Gastrocnemius medialis (tissue), 4 donors: ENCODE results near the gene NBPF1. TPM values are rescaled to one million over a fixed set of nuclear protein-coding genes. Genes with fewer than 3 reads are reported as not detected.
"Not testable (repeated sequence)": the region's sequence is repeated elsewhere in the genome, so short reads cannot be mapped to it uniquely, and the experiment has no call there.

ENCODE experiments used
- ATAC-seq, 2 donors: fragments of 150-250 bp; one replicate each; pipeline ENCODE4 v1.9.1; 2016
- DNase-seq, 2 donors: peaks; one replicate each; pipeline ENCODE4 v3.0.0-alpha.2; 2019
- H3K27ac ChIP-seq, 4 donors: fragments of 200-600 bp; sonication (generic); 1 replicate in 1 of 4; 2 replicates in 3 of 4; pipeline ENCODE4 v1.5.1; 2016 to 2018; ENCODE audit warnings: mild to moderate bottlenecking in 2 of 4, moderate library complexity in 1 of 4
- H3K27me3 ChIP-seq, 3 donors: fragments of 200-600 bp; sonication (generic) in 2 of 3; 1 replicate in 1 of 3; 2 replicates in 2 of 3; pipeline versions ENCODE4 v1.5.1 to v1.6.0; 2016 to 2019; ENCODE audit warnings: mild to moderate bottlenecking in 1 of 3, moderate library complexity in 1 of 3
- H3K36me3 ChIP-seq, 2 donors: fragments of 200-600 bp; sonication (generic) in 1 of 2; one replicate each; pipeline ENCODE4 v1.5.1; 2017 to 2018
- H3K4me1 ChIP-seq, 2 donors: fragments of 200-600 bp; sonication (generic) in 1 of 2; one replicate each; pipeline ENCODE4 v1.5.1; 2016 to 2017; ENCODE audit warnings: mild to moderate bottlenecking in 2 of 2
- H3K4me3 ChIP-seq, 4 donors: fragments of 200-600 bp; sonication (generic) in 3 of 4; 1 replicate in 1 of 4; 2 replicates in 3 of 4; pipeline ENCODE4 v1.5.1; 2016 to 2019; ENCODE audit warnings: mild to moderate bottlenecking in 2 of 4
- H3K9me3 ChIP-seq, 3 donors: fragments of 200-600 bp; sonication (generic) in 2 of 3; 1 replicate in 1 of 3; 2 replicates in 2 of 3; pipeline ENCODE4 v1.5.1; 2016 to 2019
- CTCF ChIP-seq, 5 experiments: fragments of 450-650 bp in 3 of 5; fragments of 200-600 bp in 2 of 5; sonication (generic) in 2 of 5; IDR thresholded peaks in 4 of 5; conservative IDR thresholded peaks in 1 of 5; 1 replicate in 4 of 5; 2 replicates in 1 of 5; pipeline ENCODE4 v1.5.1; 2016 to 2019; ENCODE audit warnings: antibody characterized with exemption in 5 of 5, mild to moderate bottlenecking in 3 of 5, moderate library complexity in 3 of 5
- POLR2A ChIP-seq, 2 donors: fragments of 450-650 bp; IDR thresholded peaks; one replicate each; pipeline ENCODE4 v1.6.1; 2017; ENCODE audit warnings: antibody characterized with exemption in 2 of 2, mild to moderate bottlenecking in 2 of 2, moderate library complexity in 2 of 2
- in situ Hi-C, 4 donors: fragments of 200-750 bp; cut with MboI; loops; one replicate each; pipeline versions ENCODE4 v1.15.0 to v1.8.0; 2017; ENCODE audit warnings: low sequenced_read_pairs in 4 of 4
- intact Hi-C: fragments of 100-400 bp; cut with DNase I; formaldehyde crosslinking; loops from one replicate; pipeline ENCODE4 v1.15.1; 2023; ENCODE audit warnings: low total_unique reads
- total RNA-seq, 4 donors: library from RNA; depleted of rRNA; stranded (reverse); fragments of >200 nt; gene quantifications; one replicate each; pipeline versions ENCODE4 v1.1.0 to v1.2.3, GENCODE V29; 2016

Gene NBPF1
- total RNA-seq, 4 donors from 2014 or later: 6.6 to 20.0 (median 11.2) TPM

GRCh38 chr1:16614361-16615252 is 1.2 kb upstream of the NBPF1 start:
- Histone ChIP-seq H3K27me3 (no peaks in the 10 kb centered on the region), H3K4me3 (no peak overlapping the region), H3K9me3 (no peaks in the 10 kb centered on the region), H3K36me3 (peaks cover 0 to 16% of the 10 kb centered on the region in 2 donors), H3K27ac (no peak overlapping the region), H3K4me1 (peaks cover 16 to 24% of the 10 kb centered on the region in 2 donors)
- in situ Hi-C loops: no loop called here
- no peak for TF ChIP-seq CTCF (IDR thresholded peaks at IDR 0.05 in 4 of 5, conservative IDR thresholded peaks at IDR 0.05 in 1 of 5)
- DNase-seq (no peak), ATAC-seq (no peak)
- intact Hi-C loops: no loop called here

GRCh38 chr1:16612332-16613172 is 812 bp downstream of the NBPF1 start:
- H3K27ac ChIP-seq: peak overlapping the region; percentile 69 to 84 (median 78)
- peak overlapping the region; percentile 57 to 82 (median 74) for H3K4me3 ChIP-seq
- no peaks in the 10 kb centered on the region for H3K9me3 ChIP-seq
- TF ChIP-seq CTCF (IDR thresholded peaks at IDR 0.05 in 4 of 5, conservative IDR thresholded peaks at IDR 0.05 in 1 of 5) (no peak), POLR2A (IDR thresholded peaks at IDR 0.05) (peak in 1 of 2 donors; percentile 29)
- DNase-seq (peak; percentile 55 to 66), ATAC-seq (peak; percentile 6 to 34)
- peaks cover 0 to 14% of the 10 kb centered on the region in 2 donors for H3K36me3 ChIP-seq
- no peaks in the 10 kb centered on the region for H3K27me3 ChIP-seq
- peaks cover 16 to 24% of the 10 kb centered on the region in 2 donors for H3K4me1 ChIP-seq
- in situ Hi-C loops (no loop called here), intact Hi-C loops (loop anchor here (1.0 to 2.0 kb wide), 2 partner anchors 32 to 339 kb away; no protein-coding TSS in a partner anchor)

- not testable (repeated sequence) for ATAC-seq
- peak overlapping the region in 3 of 4 donors; percentile 69 to 84 (median 76) for H3K27ac ChIP-seq
Observed at GRCh38 chr1:16611981-16612331, 1.4 kb downstream of the NBPF1 start.

DNA sequence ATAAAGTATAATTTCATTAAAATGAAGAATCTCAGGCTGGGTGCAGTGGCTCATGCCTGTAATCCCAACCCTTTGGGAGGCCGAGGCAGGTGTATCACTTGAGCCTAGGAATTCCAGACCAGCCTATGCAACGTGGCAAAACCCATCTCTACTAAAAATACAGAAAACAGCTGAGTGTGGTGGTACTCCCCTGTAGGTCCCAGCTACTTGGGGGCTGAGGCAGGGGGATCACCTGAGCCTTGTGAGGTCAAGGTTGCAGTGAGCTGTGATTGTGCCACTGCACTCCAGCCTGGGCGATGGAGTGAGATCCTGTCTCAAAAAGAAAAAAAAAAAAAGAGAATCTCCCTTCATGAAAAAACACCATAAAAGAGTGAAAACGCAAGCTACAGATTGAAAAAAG is 2.2 kb downstream of the NBPF1 start:
- H3K36me3 ChIP-seq: peaks cover 0 to 24% of the 10 kb centered on the region in 2 donors
- DNase-seq, H3K27ac ChIP-seq, H3K9me3 ChIP-seq, H3K27me3 ChIP-seq, ATAC-seq, H3K4me3 ChIP-seq, in situ Hi-C loops, intact Hi-C loops: not testable (repeated sequence)
- H3K4me1 ChIP-seq: peaks cover 16 to 24% of the 10 kb centered on the region in 2 donors

More at GRCh38 chr1:16611981-16612331, 1.4 kb downstream of the NBPF1 start:
- in situ Hi-C loops, H3K9me3 ChIP-seq, H3K27me3 ChIP-seq: not testable (repeated sequence)
- Histone ChIP-seq H3K4me3 (peak overlapping the region; percentile 57 to 82 (median 74)), H3K36me3 (peaks cover 0 to 16% of the 10 kb centered on the region in 2 donors), H3K4me1 (peaks cover 16 to 24% of the 10 kb centered on the region in 2 donors)
- intact Hi-C loops: loop anchor here (2.0 kb wide), 1 partner anchor 33 kb away; no protein-coding TSS in a partner anchor
- DNase-seq: peak in 1 of 2 donors; percentile 15

- Histone ChIP-seq H3K36me3 (peaks cover 0 to 28% of the 10 kb centered on the region in 2 donors), H3K4me1 (peaks cover 16 to 24% of the 10 kb centered on the region in 2 donors)
- H3K27ac ChIP-seq, ATAC-seq, DNase-seq, intact Hi-C loops, in situ Hi-C loops, H3K4me3 ChIP-seq, H3K27me3 ChIP-seq, H3K9me3 ChIP-seq: not testable (repeated sequence)
Observed at GRCh38 chr1:16610553-16610952, 2.8 kb downstream of the NBPF1 start.

- intact Hi-C loops, H3K4me3 ChIP-seq, H3K9me3 ChIP-seq, in situ Hi-C loops, DNase-seq, H3K27me3 ChIP-seq, H3K27ac ChIP-seq, ATAC-seq: not testable (repeated sequence)
- Histone ChIP-seq H3K36me3 (peaks cover 0 to 34% of the 10 kb centered on the region in 2 donors), H3K4me1 (peaks cover 16 to 24% of the 10 kb centered on the region in 2 donors)
Observed at GRCh38 chr1:16609761-16610160, 3.6 kb downstream of the NBPF1 start.
